ENCODE results near the gene PSME2. TPM values are rescaled to one million over a fixed set of nuclear protein-coding genes. Genes with fewer than 3 reads are reported as not detected.

Gene PSME2
- total and polyA plus RNA-seq, 2 of the 13 experiments (the other 11 are each of a cell fraction or from before 2014, with no cell fraction given), result 332 to 716 TPM

- TF ChIP-seq, protein P1, sequence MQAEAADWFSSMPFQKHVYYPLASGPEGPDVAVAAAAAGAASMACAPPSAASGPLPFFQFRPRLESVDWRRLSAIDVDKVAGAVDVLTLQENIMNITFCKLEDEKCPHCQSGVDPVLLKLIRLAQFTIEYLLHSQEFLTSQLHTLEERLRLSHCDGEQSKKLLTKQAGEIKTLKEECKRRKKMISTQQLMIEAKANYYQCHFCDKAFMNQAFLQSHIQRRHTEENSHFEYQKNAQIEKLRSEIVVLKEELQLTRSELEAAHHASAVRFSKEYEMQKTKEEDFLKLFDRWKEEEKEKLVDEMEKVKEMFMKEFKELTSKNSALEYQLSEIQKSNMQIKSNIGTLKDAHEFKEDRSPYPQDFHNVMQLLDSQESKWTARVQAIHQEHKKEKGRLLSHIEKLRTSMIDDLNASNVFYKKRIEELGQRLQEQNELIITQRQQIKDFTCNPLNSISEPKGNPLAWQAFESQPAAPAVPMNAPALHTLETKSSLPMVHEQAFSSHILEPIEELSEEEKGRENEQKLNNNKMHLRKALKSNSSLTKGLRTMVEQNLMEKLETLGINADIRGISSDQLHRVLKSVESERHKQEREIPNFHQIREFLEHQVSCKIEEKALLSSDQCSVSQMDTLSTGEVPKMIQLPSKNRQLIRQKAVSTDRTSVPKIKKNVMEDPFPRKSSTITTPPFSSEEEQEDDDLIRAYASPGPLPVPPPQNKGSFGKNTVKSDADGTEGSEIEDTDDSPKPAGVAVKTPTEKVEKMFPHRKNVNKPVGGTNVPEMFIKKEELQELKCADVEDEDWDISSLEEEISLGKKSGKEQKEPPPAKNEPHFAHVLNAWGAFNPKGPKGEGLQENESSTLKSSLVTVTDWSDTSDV (CRISPR knock-in tag; IDR thresholded peaks at IDR 0.05), result no peak; the same call in 1 of the 2 replicates
- TF ChIP-seq SMAD1 (CRISPR knock-in tag; IDR thresholded peaks at IDR 0.05; ENCODE audit: borderline replicate concordance, low read depth) (peak; percentile 99; the same call in 1 of the 2 replicates), CAMTA2 (CRISPR knock-in tag; IDR thresholded peaks at IDR 0.05; ENCODE audit: borderline replicate concordance) (peak; percentile 84; the same call in 1 of the 2 replicates), KDM2A (CRISPR knock-in tag; IDR thresholded peaks at IDR 0.05; ENCODE audit: borderline replicate concordance, low read depth) (peak; percentile 99), RAD51 (IDR thresholded peaks at IDR 0.05; ENCODE audit: borderline replicate concordance) (peak; percentile 97), ZNF557 (CRISPR knock-in tag; IDR thresholded peaks at IDR 0.05) (peak; percentile 94), HMG20B (CRISPR knock-in tag; conservative IDR thresholded peaks at IDR 0.05) (peak; percentile 97), ERF (CRISPR knock-in tag; IDR thresholded peaks at IDR 0.05) (peak; percentile 100), ZFP37 (CRISPR knock-in tag; IDR thresholded peaks at IDR 0.05; ENCODE audit: borderline replicate concordance) (peak; percentile 70; the same call in 1 of the 2 replicates), PRMT3 (CRISPR knock-in tag; IDR thresholded peaks at IDR 0.05; ENCODE audit: borderline replicate concordance, low read depth) (peak; percentile 90; the same call in 1 of the 2 replicates), ZNF567 (CRISPR knock-in tag; IDR thresholded peaks at IDR 0.05; ENCODE audit: borderline replicate concordance) (peak; percentile 99; the same call in 1 of the 2 replicates), RFX3 (CRISPR knock-in tag; IDR thresholded peaks at IDR 0.05) (peak; percentile 58; the same call in 1 of the 2 replicates), REXO4 (CRISPR knock-in tag; IDR thresholded peaks at IDR 0.05; ENCODE audit: borderline replicate concordance) (no peak), ZNF234 (CRISPR knock-in tag; conservative IDR thresholded peaks at IDR 0.05) (no peak), ZNF20 (CRISPR knock-in tag; IDR thresholded peaks at IDR 0.05) (no peak), ZNF552 (CRISPR knock-in tag; IDR thresholded peaks at IDR 0.05; ENCODE audit: borderline replicate concordance) (peak; percentile 99), ASH2L (IDR thresholded peaks at IDR 0.05; ENCODE audit: insufficient read length, low read depth, low read length) (peak; percentile 92), HBP1 (CRISPR knock-in tag; IDR thresholded peaks at IDR 0.05; ENCODE audit: low read depth) (peak; percentile 98), ZNF598 (CRISPR knock-in tag; IDR thresholded peaks at IDR 0.05; ENCODE audit: borderline replicate concordance) (peak; percentile 96), SALL2 (CRISPR knock-in tag; IDR thresholded peaks at IDR 0.05) (peak; percentile 100), ZNF670 (CRISPR knock-in tag; IDR thresholded peaks at IDR 0.05; ENCODE audit: borderline replicate concordance) (peak; percentile 94; the same call in 1 of the 2 replicates), CHD4 (IDR thresholded peaks at IDR 0.05; ENCODE audit: borderline replicate concordance, low read length) (no peak), ZSCAN12 (CRISPR knock-in tag; IDR thresholded peaks at IDR 0.05) (0 out of 2 replicates have a peak, but pooled peaks have one; percentile 54), JARID2 (CRISPR knock-in tag; IDR thresholded peaks at IDR 0.05; ENCODE audit: insufficient replicate concordance) (peak; percentile 94), ZFP90 (CRISPR knock-in tag; IDR thresholded peaks at IDR 0.05; ENCODE audit: borderline replicate concordance) (peak; percentile 97; the same call in 1 of the 2 replicates)
Observed at GRCh38 chr14:24160850-24161804, 14.7 kb upstream of the PSME2 start, which contains the start of gene IRF9 (continued).
